Stimulated activated naive CD8-positive, alpha-beta T cell treated with anti-CD3 and anti-CD28 coated beads, Interleukin-15, Interleukin-2, amounts not matched to agents 100 U/mL and 50 U/mL, for 24 hours (primary cell): ENCODE measurements around the gene BPIFB2.
"Not testable (repeated sequence)": the region's sequence is repeated elsewhere in the genome, so short reads cannot be mapped to it uniquely, and the experiment has no call there.

Experiments
- ATAC-seq: fragments of 150-1000 bp; cut with Tn5 transposase; one replicate; pipeline ENCODE4 v1.10.0; 2021
- DNase-seq: peaks from one replicate; pipeline ENCODE4 v3.0.0; 2021

BPIFB2 gene

GRCh38 chr20:33042983-33043730, 35.7 kb downstream of the BPIFB2 start:
- DNase-seq (no peak), ATAC-seq (no peak)

GRCh38 chr20:33043731-33044181, 36.3 kb downstream of the BPIFB2 start:
- no peak for DNase-seq
- ATAC-seq, result no peak

- ATAC-seq, DNase-seq: not testable (repeated sequence)
These were observed 37.7 kb downstream of the BPIFB2 start for GRCh38 chr20:33045129-33045721.

GRCh38 chr20:33046412-33046811, 38.9 kb downstream of the BPIFB2 start:
- no peak for ATAC-seq
- no peak for DNase-seq

- ATAC-seq, result no peak
- no peak for DNase-seq
These were observed 43.8 kb downstream of the BPIFB2 start for GRCh38 chr20:33051333-33051732.

- no peak for ATAC-seq
These were observed 46.0 kb downstream of the BPIFB2 start, which contains the start of gene BPIFB3 for GRCh38 chr20:33053291-33054106. BPIFB3 (plus strand) TSS chr20:33053903; CDS start chr20:33055436, 1,533 bp downstream.

GRCh38 chr20:33054381-33054780, 46.9 kb downstream of the BPIFB2 start:
- DNase-seq (no peak), ATAC-seq (no peak)

More at GRCh38 chr20:33053291-33054106, 46.0 kb downstream of the BPIFB2 start, which contains the start of gene BPIFB3:
- no peak for DNase-seq

- ATAC-seq, result no peak
- no peak for DNase-seq
These were observed 47.3 kb downstream of the BPIFB2 start for GRCh38 chr20:33054791-33055190.

- ATAC-seq, result no peak
These were observed 51.6 kb downstream of the BPIFB2 start for GRCh38 chr20:33059136-33059535.

GRCh38 chr20:33059741-33060390, 52.4 kb downstream of the BPIFB2 start:
- no peak for ATAC-seq

More at GRCh38 chr20:33059136-33059535, 51.6 kb downstream of the BPIFB2 start:
- DNase-seq, result no peak

GRCh38 chr20:33061658-33062028, 54.1 kb downstream of the BPIFB2 start:
- DNase-seq, result no peak
- ATAC-seq, result no peak

More at GRCh38 chr20:33059741-33060390, 52.4 kb downstream of the BPIFB2 start:
- DNase-seq, result no peak

GRCh38 chr20:33062105-33062824, 54.8 kb downstream of the BPIFB2 start:
- ATAC-seq (no peak), DNase-seq (no peak)

- ATAC-seq (no peak), DNase-seq (no peak)
These were observed 55.3 kb downstream of the BPIFB2 start for GRCh38 chr20:33062825-33063149.

- DNase-seq (no peak), ATAC-seq (no peak)
These were observed 55.8 kb downstream of the BPIFB2 start for GRCh38 chr20:33063271-33063670.

- DNase-seq, result no peak
- no peak for ATAC-seq
These were observed 57.2 kb downstream of the BPIFB2 start for GRCh38 chr20:33064572-33065287.

GRCh38 chr20:33065785-33066184, 58.3 kb downstream of the BPIFB2 start:
- ATAC-seq (no peak), DNase-seq (no peak)

- ATAC-seq, result no peak
- DNase-seq, result no peak
These were observed 60.3 kb downstream of the BPIFB2 start for GRCh38 chr20:33067806-33068205.

- no peak for ATAC-seq
- no peak for DNase-seq
These were observed 60.9 kb downstream of the BPIFB2 start for GRCh38 chr20:33068251-33068939.

GRCh38 chr20:33069673-33070072, 62.2 kb downstream of the BPIFB2 start:
- DNase-seq, result no peak
- ATAC-seq, result no peak
